H9 (cell line): ENCODE measurements around the gene ENGASE. TPM values are rescaled to one million over a fixed set of nuclear protein-coding genes. Genes with fewer than 3 reads are reported as not detected.
"Not testable (repeated sequence)": the region's sequence is repeated elsewhere in the genome, so short reads cannot be mapped to it uniquely, and the experiment has no call there.

Source experiments
- DNase-seq: peaks from one replicate; pipeline ENCODE4 v3.0.0-alpha.2; 2017
- H2AFZ ChIP-seq: one replicate; pipeline ENCODE4 v1.6.1; 2013; ENCODE audit warnings: mild to moderate bottlenecking, low read length, control low read depth, moderate library complexity
- H2AK5ac ChIP-seq: 2 replicates; pipeline ENCODE4 v1.6.1; 2013; ENCODE audit warnings: low read length, control low read depth, mixed read lengths; ENCODE audit not compliant: insufficient read length
- H2BK120ac ChIP-seq: one replicate; pipeline ENCODE4 v1.6.1; 2013; ENCODE audit warnings: low read depth, mild to moderate bottlenecking, low read length, control low read depth, inconsistent platforms; ENCODE audit not compliant: poor library complexity, severe bottlenecking
- H2BK12ac ChIP-seq: 2 replicates; pipeline ENCODE4 v1.6.1; 2013; ENCODE audit warnings: low read length, control low read depth, mixed read lengths, low read depth; ENCODE audit not compliant: insufficient read length
- H2BK15ac ChIP-seq: 2 replicates; pipeline ENCODE4 v1.6.1; 2013; ENCODE audit warnings: low read depth, low read length, control low read depth
- H2BK20ac ChIP-seq: one replicate; pipeline ENCODE4 v1.6.1; 2013; ENCODE audit warnings: low read depth, mild to moderate bottlenecking, low read length, control low read depth, inconsistent platforms; ENCODE audit not compliant: poor library complexity, severe bottlenecking
- H2BK5ac ChIP-seq: 2 replicates; pipeline ENCODE4 v1.6.1; 2013; ENCODE audit warnings: low read length, control low read depth, mixed read lengths; ENCODE audit not compliant: insufficient read length
- H3K14ac ChIP-seq: 2 replicates; pipeline ENCODE4 v1.6.1; 2013; ENCODE audit warnings: low read length, control low read depth; ENCODE audit not compliant: insufficient read depth
- H3K18ac ChIP-seq: 2 replicates; pipeline ENCODE4 v1.6.1; 2013; ENCODE audit warnings: low read depth, mild to moderate bottlenecking, mixed read lengths, low read length, control low read depth; ENCODE audit not compliant: insufficient read length
- H3K23ac ChIP-seq: 2 replicates; pipeline ENCODE4 v1.6.1; 2013; ENCODE audit warnings: low read length, control low read depth, mixed read lengths, low read depth; ENCODE audit not compliant: insufficient read length
- H3K23me2 ChIP-seq: 2 replicates; pipeline ENCODE4 v1.6.1; 2013; ENCODE audit warnings: low read depth, mild to moderate bottlenecking, mixed read lengths, low read length, control low read depth; ENCODE audit not compliant: insufficient read length, poor library complexity, severe bottlenecking
- H3K27ac ChIP-seq: 2 replicates; pipeline ENCODE4 v1.5.1; 2013; ENCODE audit warnings: low read length, control low read depth, mixed read lengths, low read depth; ENCODE audit not compliant: insufficient read length
- H3K27me3 ChIP-seq: 2 replicates; pipeline ENCODE4 v1.6.1; 2013; ENCODE audit warnings: low read length, control low read depth, inconsistent platforms; ENCODE audit not compliant: insufficient read depth
- H3K4ac ChIP-seq: 2 replicates; pipeline ENCODE4 v1.6.1; 2013; ENCODE audit warnings: low read depth, mild to moderate bottlenecking, control low read depth, inconsistent platforms, low read length, moderate library complexity
- H3K4me1 ChIP-seq: 2 replicates; pipeline ENCODE4 v1.6.1; 2013; ENCODE audit warnings: low read length, control low read depth, inconsistent platforms; ENCODE audit not compliant: insufficient read depth
- H3K4me2 ChIP-seq: 2 replicates; pipeline ENCODE4 v1.6.1; 2013; ENCODE audit warnings: low read length, control low read depth, mixed read lengths; ENCODE audit not compliant: insufficient read length, insufficient read depth
- H3K56ac ChIP-seq: 2 replicates; pipeline ENCODE4 v1.6.1; 2013; ENCODE audit warnings: low read depth, mild to moderate bottlenecking, mixed read lengths, low read length, control low read depth; ENCODE audit not compliant: insufficient read length
- H3K79me1 ChIP-seq: 2 replicates; pipeline ENCODE4 v1.6.1; 2013; ENCODE audit warnings: low read depth, mild to moderate bottlenecking, moderate library complexity, low read length, control low read depth, inconsistent platforms; ENCODE audit not compliant: insufficient read depth, poor library complexity, severe bottlenecking
- H3K79me2 ChIP-seq: 2 replicates; pipeline ENCODE4 v1.6.1; 2013; ENCODE audit warnings: low read length, control low read depth, inconsistent platforms; ENCODE audit not compliant: insufficient read depth
- H3K9ac ChIP-seq: 2 replicates; pipeline ENCODE4 v1.6.1; 2013; ENCODE audit warnings: low read length, control low read depth, mixed read lengths; ENCODE audit not compliant: insufficient read length; ENCODE audit errors: extremely low read depth
- H3K9me3 ChIP-seq: one replicate; pipeline ENCODE4 v1.6.1; 2013; ENCODE audit warnings: low read depth, low read length, inconsistent platforms; ENCODE audit not compliant: control insufficient read depth
- H3T11ph ChIP-seq: one replicate; pipeline ENCODE4 v1.6.1; 2013; ENCODE audit warnings: mild to moderate bottlenecking, low read length, control low read depth, inconsistent platforms
- H4K20me1 ChIP-seq: one replicate; pipeline ENCODE4 v1.6.1; 2013; ENCODE audit not compliant: control insufficient read depth, insufficient read length, insufficient read depth
- H4K5ac ChIP-seq: 2 replicates; pipeline ENCODE4 v1.6.1; 2013; ENCODE audit warnings: low read depth, mild to moderate bottlenecking, mixed read lengths, low read length, control low read depth; ENCODE audit not compliant: insufficient read length
- H4K8ac ChIP-seq: replicated peaks from 2 replicates; pipeline ENCODE4 v1.6.1; 2013; ENCODE audit warnings: low read length, control low read depth, mixed read lengths, low read depth; ENCODE audit not compliant: insufficient read length
- H4K91ac ChIP-seq: 2 replicates; pipeline ENCODE4 v1.6.1; 2013; ENCODE audit warnings: low read depth, mild to moderate bottlenecking, moderate library complexity, mixed read lengths, low read length, control low read depth; ENCODE audit not compliant: insufficient read length
- H3K27ac Mint-ChIP-seq, 3 experiments: 2 replicates in 2 of 3; 3 replicates in 1 of 3; pipeline ENCODE4 v1.8.0; 2020 to 2021; ENCODE audit warnings: mixed read lengths in 3 of 3, mild to moderate bottlenecking in 1 of 3, moderate library complexity in 1 of 3
- H3K27me3 Mint-ChIP-seq: 2 replicates; pipeline ENCODE4 v1.8.0; 2021; ENCODE audit warnings: low read depth, mild to moderate bottlenecking, moderate library complexity, mixed read lengths
- H3K36me3 Mint-ChIP-seq, 3 experiments: 2 replicates in 2 of 3; 3 replicates in 1 of 3; pipeline ENCODE4 v1.8.0; 2020 to 2021; ENCODE audit warnings: low read depth in 3 of 3, mixed read lengths in 3 of 3; ENCODE audit not compliant: insufficient read depth in 1 of 3
- H3K4me1 Mint-ChIP-seq, 2 experiments: 2 replicates each; pipeline ENCODE4 v1.8.0; 2020; ENCODE audit warnings: mixed read lengths in 2 of 2
- H3K4me3 Mint-ChIP-seq, 2 experiments: 2 replicates in 1 of 2; 3 replicates in 1 of 2; pipeline ENCODE4 v1.8.0; 2020 to 2021; ENCODE audit warnings: mild to moderate bottlenecking in 2 of 2, mixed read lengths in 2 of 2, moderate library complexity in 1 of 2
- H3K9me3 Mint-ChIP-seq, 2 experiments: 2 replicates in 1 of 2; 3 replicates in 1 of 2; pipeline ENCODE4 v1.8.0; 2020; ENCODE audit warnings: mild to moderate bottlenecking in 2 of 2, mixed read lengths in 2 of 2, moderate library complexity in 1 of 2
- CTCF ChIP-seq: fragments of 200-600 bp; sonication (generic); conservative IDR thresholded peaks from 3 replicates; pipeline ENCODE4 v1.8.0; 2021; ENCODE audit warnings: antibody characterized with exemption, mild to moderate bottlenecking
- WGBS: extraction: QIAGEN DNeasy Blood & Tissue Kit; methylation state at CpG from one replicate; pipeline ENCODE4 v1.1.7; 2013; ENCODE audit warnings: missing lambda C conversion rate, low lambda C conversion rate, mixed read lengths; ENCODE audit not compliant: insufficient read length; ENCODE audit errors: extremely low coverage; 5-methylcytosine and 5-hydroxymethylcytosine counted together
- total RNA-seq: library from RNA; stranded (reverse); gene quantifications from 2 replicates; pipeline ENCODE4 v1.2.1, GENCODE V29; 2021

ENGASE gene
- total RNA-seq, 1 experiment from 2014 or later: 20.6 TPM

- no peak for DNase-seq
- no peak overlapping the region for H4K5ac ChIP-seq
- no peak overlapping the region for H2BK120ac ChIP-seq
- no CpG with 5 or more reads among the region's 16 CpGs for WGBS
- Mint-ChIP-seq H3K36me3 (no peaks in the 10 kb centered on the region; a peak in 1 of 7 replicates), H3K9me3 (no peaks in the 10 kb centered on the region), H3K27ac (no peak overlapping the region), H3K4me1 (peaks cover 5 to 20% of the 10 kb centered on the region in 2 experiments; a peak in 3 of 4 replicates), H3K4me3 (no peak overlapping the region), H3K27me3 (peaks cover 99% of the 10 kb centered on the region)
- H3K56ac ChIP-seq: no peak overlapping the region
- no peak overlapping the region for H3K14ac ChIP-seq
- no peaks in the 10 kb centered on the region for H3K79me2 ChIP-seq
- no peak overlapping the region for H2BK15ac ChIP-seq
- no peaks in the 10 kb centered on the region for H4K20me1 ChIP-seq
- H4K8ac ChIP-seq: no peak overlapping the region
- no peak overlapping the region for H3K18ac ChIP-seq
- no peak overlapping the region for H2BK5ac ChIP-seq
- H2BK12ac ChIP-seq: no peak overlapping the region
- no peak overlapping the region for H2AFZ ChIP-seq
- H3K4me1 ChIP-seq: no peaks in the 10 kb centered on the region
- no peak overlapping the region for H3T11ph ChIP-seq
- H2BK20ac ChIP-seq: no peak overlapping the region
- no peaks in the 10 kb centered on the region for H3K9me3 ChIP-seq
- no peak overlapping the region for H3K4ac ChIP-seq
- H3K27me3 ChIP-seq: peaks cover 11% of the 10 kb centered on the region; the same call in 1 of the 2 replicates
- H3K27ac ChIP-seq: no peak overlapping the region
- peaks cover 7% of the 10 kb centered on the region for H3K23me2 ChIP-seq
- H3K9ac ChIP-seq: no peak overlapping the region
- no peak for TF ChIP-seq CTCF
- no peak overlapping the region for H2AK5ac ChIP-seq
- H4K91ac ChIP-seq: no peak overlapping the region
- H3K4me2 ChIP-seq: no peak overlapping the region
- H3K23ac ChIP-seq: no peak overlapping the region
- H3K79me1 ChIP-seq: no peaks in the 10 kb centered on the region
Observed at GRCh38 chr17:79029327-79030009, 45.2 kb upstream of the ENGASE start.

DNA sequence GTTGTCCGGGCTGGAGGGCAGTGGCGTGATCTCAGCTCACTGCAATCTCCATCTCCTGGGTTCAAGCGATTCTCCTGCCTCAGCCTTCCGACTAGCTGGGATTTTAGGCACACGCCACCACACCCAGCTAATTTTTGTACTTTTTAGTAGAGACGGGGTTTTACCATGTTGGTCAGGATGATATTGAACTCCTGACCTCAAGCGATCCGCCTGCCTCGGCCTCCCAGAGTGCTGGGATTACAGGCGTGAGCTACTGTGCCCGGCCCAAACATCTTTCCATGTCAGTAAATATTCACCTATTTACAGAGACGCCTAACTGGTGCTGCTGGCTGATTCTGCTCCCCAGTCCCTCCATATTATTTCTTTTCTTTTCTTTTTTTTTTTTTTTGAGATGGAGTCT lies 44.0 kb upstream of the ENGASE start:
- H4K5ac ChIP-seq, H3K79me1 ChIP-seq, H3K4me3 Mint-ChIP-seq, H2BK12ac ChIP-seq, H3T11ph ChIP-seq, H2BK20ac ChIP-seq, DNase-seq, H2BK15ac ChIP-seq, H3K9ac ChIP-seq, H2AFZ ChIP-seq, H2AK5ac ChIP-seq, H4K20me1 ChIP-seq, H3K9me3 Mint-ChIP-seq, H3K4me1 ChIP-seq, H3K14ac ChIP-seq, H3K27ac ChIP-seq, H3K56ac ChIP-seq, H3K4me2 ChIP-seq, H3K18ac ChIP-seq, H4K91ac ChIP-seq, H3K36me3 Mint-ChIP-seq, H4K8ac ChIP-seq, H3K27ac Mint-ChIP-seq, H3K23me2 ChIP-seq, H2BK120ac ChIP-seq, H3K4ac ChIP-seq, H3K79me2 ChIP-seq, H3K27me3 ChIP-seq, H2BK5ac ChIP-seq, H3K23ac ChIP-seq, H3K9me3 ChIP-seq: not testable (repeated sequence)
- no CpG with 5 or more reads among the region's 12 CpGs for WGBS
- peaks cover 99% of the 10 kb centered on the region for H3K27me3 Mint-ChIP-seq
- H3K4me1 Mint-ChIP-seq: peaks cover 3 to 13% of the 10 kb centered on the region in 2 experiments; a peak in 2 of 4 replicates
